GM12878 (cell line): Measurements from ENCODE around the gene WDSUB1. TPM values are rescaled to one million over a fixed set of nuclear protein-coding genes. Genes with fewer than 3 reads are reported as not detected.

Experiments
- BMI1 ChIP-seq: fragments of 450-650 bp; IDR thresholded peaks from 2 replicates; pipeline ENCODE4 v1.6.1; 2016; ENCODE audit warnings: mild to moderate bottlenecking, moderate library complexity, borderline replicate concordance
- CREM ChIP-seq: IDR thresholded peaks from 2 replicates; pipeline ENCODE4 v1.6.1; 2014; ENCODE audit warnings: antibody characterized with exemption, low read depth
- EED ChIP-seq: sonication (generic); IDR thresholded peaks from 2 replicates; pipeline ENCODE4 v1.6.1; 2016; ENCODE audit warnings: antibody characterized with exemption, low read depth
- EP300 ChIP-seq, 2 experiments: fragments of 150-350 bp in 1 of 2; IDR thresholded peaks; 2 replicates each; pipeline ENCODE4 v1.6.1; 2011 to 2012; ENCODE audit warnings: low read depth in 2 of 2, low read length in 2 of 2, borderline replicate concordance in 1 of 2, improper control_type of control experiment in 1 of 2, inconsistent platforms in 1 of 2; ENCODE audit not compliant: control insufficient read depth in 1 of 2
- FOS ChIP-seq: IDR thresholded peaks from 3 replicates; pipeline ENCODE4 v1.6.1; 2011; ENCODE audit warnings: borderline replicate concordance; ENCODE audit not compliant: insufficient read length; ENCODE audit errors: extremely low read depth
- FOXK2 ChIP-seq: fragments of 450-650 bp; IDR thresholded peaks from 2 replicates; pipeline ENCODE4 v1.6.1; 2017; ENCODE audit warnings: mild to moderate bottlenecking, moderate library complexity
- IKZF1 ChIP-seq: fragments of 450-650 bp; conservative IDR thresholded peaks from 2 replicates; pipeline ENCODE4 v1.6.1; 2017; ENCODE audit warnings: antibody characterized with exemption, mild to moderate bottlenecking
- IKZF2 ChIP-seq, 2 experiments: fragments of 450-650 bp; IDR thresholded peaks; 2 replicates each; pipeline ENCODE4 v1.6.1; 2017; ENCODE audit warnings: mild to moderate bottlenecking in 2 of 2, moderate library complexity in 2 of 2
- JUND ChIP-seq: IDR thresholded peaks from 2 replicates; pipeline ENCODE4 v1.6.1; 2012; ENCODE audit warnings: low read depth, mild to moderate bottlenecking, low read length, improper control_type of control experiment, moderate library complexity
- MTA3 ChIP-seq: IDR thresholded peaks from 2 replicates; pipeline ENCODE4 v1.6.1; 2012; ENCODE audit warnings: low read length, inconsistent platforms, borderline replicate concordance
- MYB ChIP-seq: fragments of 150-350 bp; IDR thresholded peaks from 2 replicates; pipeline ENCODE4 v1.6.1; 2014; ENCODE audit warnings: mild to moderate bottlenecking, low read depth, low read length, borderline replicate concordance
- NFYA ChIP-seq: IDR thresholded peaks from 2 replicates; pipeline ENCODE4 v1.6.1; 2011; ENCODE audit warnings: low read depth, mild to moderate bottlenecking, low read length, improper control_type of control experiment, borderline replicate concordance
- NR2F1 ChIP-seq: fragments of 450-650 bp; conservative IDR thresholded peaks from 2 replicates; pipeline ENCODE4 v1.6.1; 2017; ENCODE audit warnings: mild to moderate bottlenecking
- PAX5 ChIP-seq: IDR thresholded peaks from 2 replicates; pipeline ENCODE4 v1.6.1; 2011; ENCODE audit warnings: low read depth, low read length, borderline replicate concordance
- POLR2AphosphoS2 ChIP-seq: IDR thresholded peaks from 2 replicates; pipeline ENCODE4 v1.6.1; 2011; ENCODE audit warnings: low read depth, mild to moderate bottlenecking, low read length, improper control_type of control experiment, moderate library complexity
- RELA ChIP-seq: fragments of 450-650 bp; IDR thresholded peaks from 2 replicates; pipeline ENCODE4 v1.8.0; 2014; ENCODE audit warnings: borderline replicate concordance; ENCODE audit not compliant: partially characterized antibody
- SMARCA5 ChIP-seq: fragments of 450-650 bp; IDR thresholded peaks from 2 replicates; pipeline ENCODE4 v1.6.1; 2017; ENCODE audit warnings: mild to moderate bottlenecking
- SREBF2 ChIP-seq: IDR thresholded peaks from 2 replicates; pipeline ENCODE4 v1.6.1; 2012; ENCODE audit warnings: mild to moderate bottlenecking, low read length
- TAF1 ChIP-seq: IDR thresholded peaks from 2 replicates; pipeline ENCODE4 v1.6.1; 2011; ENCODE audit warnings: mild to moderate bottlenecking, low read depth, low read length, borderline replicate concordance
- WRNIP1 ChIP-seq: IDR thresholded peaks from 2 replicates; pipeline ENCODE4 v1.6.1; 2011; ENCODE audit warnings: low read depth, low read length, improper control_type of control experiment, borderline replicate concordance
- ZNF24 ChIP-seq: fragments of 450-650 bp; IDR thresholded peaks from 2 replicates; pipeline ENCODE4 v1.6.1; 2017; ENCODE audit warnings: antibody characterized with exemption, mild to moderate bottlenecking
- polyA plus RNA-seq, 11 experiments: library from polyadenylated mRNA; depleted of rRNA in 4 of 11; unstranded in 6 of 11; stranded (reverse) in 5 of 11; fragments of >200 nt; fragmentation: Nextera tagmentation in 4 of 11; fragmentation: Illumina TruSeq in 1 of 11; extraction: Ambion mirVana in 4 of 11; extraction: Trizol in 1 of 11; gene quantifications; 1 replicate in 1 of 11; 2 replicates in 10 of 11; pipeline versions ENCODE4 v1.2.1 to v1.2.3, GENCODE V29; 2011 to 2016; ENCODE audit warnings: inconsistent platforms in 2 of 11, missing spikeins in 2 of 11, low read depth in 1 of 11
- total RNA-seq, 4 experiments: library from RNA; depleted of rRNA in 3 of 4; stranded (reverse); fragments of >200 nt in 3 of 4; fragmentation: Illumina TruSeq in 1 of 4; extraction: Trizol in 1 of 4; gene quantifications; 2 replicates each; pipeline versions ENCODE4 v1.2.1 to v1.2.3, GENCODE V29; 2013 to 2021
- TF ChIP-seq, protein P1 (sequence below): fragments of 450-650 bp; IDR thresholded peaks from 2 replicates; pipeline ENCODE4 v1.6.1; 2017; ENCODE audit warnings: mild to moderate bottlenecking, low read depth, inconsistent platforms; ENCODE audit not compliant: poor library complexity, severe bottlenecking
- TF ChIP-seq, protein P2 (sequence below): fragments of 450-650 bp; IDR thresholded peaks from 2 replicates; pipeline ENCODE4 v1.6.1; 2017; ENCODE audit warnings: mild to moderate bottlenecking, moderate library complexity
- TF ChIP-seq, protein P3 (sequence below): IDR thresholded peaks from 2 replicates; pipeline ENCODE4 v1.6.1; 2011; ENCODE audit warnings: mild to moderate bottlenecking, low read depth, low read length, moderate library complexity; ENCODE audit not compliant: insufficient replicate concordance

WDSUB1 gene
- total and polyA plus RNA-seq, 10 of the 15 experiments (the other 5 are each of a cell fraction or from before 2014, with no cell fraction given) = 4.4 to 12.7 (median 7.6) TPM

DNA sequence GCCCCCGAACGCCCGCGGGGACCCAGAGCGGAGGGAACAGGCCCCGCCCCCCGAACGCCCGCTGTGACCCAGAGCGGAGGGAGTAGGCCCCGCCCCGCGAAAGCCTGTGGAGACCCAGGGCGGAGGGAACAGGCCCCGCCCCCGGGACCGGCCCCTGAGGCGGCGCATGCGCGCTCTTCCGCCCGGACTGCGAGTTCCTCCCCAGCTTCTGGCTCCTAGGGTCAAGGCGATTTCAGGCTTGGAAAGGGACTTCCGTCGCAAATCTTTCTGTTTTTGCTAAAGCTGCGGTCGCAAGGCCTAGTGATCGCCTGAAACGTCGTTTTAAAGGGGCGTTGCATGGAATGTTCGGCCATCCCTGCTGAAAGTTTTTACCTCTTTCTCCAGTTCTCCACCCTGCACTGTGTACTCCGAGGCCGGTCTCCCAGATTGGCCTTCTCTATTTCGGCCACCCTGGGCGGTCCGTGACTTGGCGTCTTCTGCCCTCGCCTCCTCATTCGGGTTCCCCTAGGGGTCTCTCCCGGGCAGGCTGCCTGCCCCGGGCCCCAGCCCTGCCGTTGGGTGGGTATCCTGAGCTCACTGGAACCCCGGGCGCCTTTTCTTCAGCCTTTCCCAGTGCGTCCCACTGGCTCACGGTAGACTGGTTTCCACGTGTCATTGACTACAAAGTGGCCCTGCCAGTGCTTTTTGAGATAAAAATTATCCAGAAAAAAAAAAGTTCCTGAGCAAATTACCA, 372 bp upstream of the WDSUB1 start (continued):
- TF ChIP-seq, protein P1, sequence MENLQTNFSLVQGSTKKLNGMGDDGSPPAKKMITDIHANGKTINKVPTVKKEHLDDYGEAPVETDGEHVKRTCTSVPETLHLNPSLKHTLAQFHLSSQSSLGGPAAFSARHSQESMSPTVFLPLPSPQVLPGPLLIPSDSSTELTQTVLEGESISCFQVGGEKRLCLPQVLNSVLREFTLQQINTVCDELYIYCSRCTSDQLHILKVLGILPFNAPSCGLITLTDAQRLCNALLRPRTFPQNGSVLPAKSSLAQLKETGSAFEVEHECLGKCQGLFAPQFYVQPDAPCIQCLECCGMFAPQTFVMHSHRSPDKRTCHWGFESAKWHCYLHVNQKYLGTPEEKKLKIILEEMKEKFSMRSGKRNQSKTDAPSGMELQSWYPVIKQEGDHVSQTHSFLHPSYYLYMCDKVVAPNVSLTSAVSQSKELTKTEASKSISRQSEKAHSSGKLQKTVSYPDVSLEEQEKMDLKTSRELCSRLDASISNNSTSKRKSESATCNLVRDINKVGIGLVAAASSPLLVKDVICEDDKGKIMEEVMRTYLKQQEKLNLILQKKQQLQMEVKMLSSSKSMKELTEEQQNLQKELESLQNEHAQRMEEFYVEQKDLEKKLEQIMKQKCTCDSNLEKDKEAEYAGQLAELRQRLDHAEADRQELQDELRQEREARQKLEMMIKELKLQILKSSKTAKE = no peak
- TF ChIP-seq RELA (no peak), ZNF24 (no peak), JUND (no peak), TAF1 (peak; percentile 46; the same call in 1 of the 2 replicates), MYB (no peak), BMI1 (no peak), IKZF2 (IDR thresholded peaks at IDR 0.05) (peak in 1 of 2 experiments; percentile 30; a peak in 2 of 4 replicates), FOXK2 (no peak), EED (no peak), EP300 (IDR thresholded peaks at IDR 0.05; ENCODE audit: borderline replicate concordance in 1 of 2, control insufficient read depth in 1 of 2, low read depth in 2 of 2, low read length in 2 of 2) (no peak), SREBF2 (no peak), PAX5 (no peak), CREM (peak; percentile 8; the same call in 1 of the 2 replicates), NR2F1 (no peak; the same call in 1 of the 2 replicates), SMARCA5 (no peak), NFYA (no peak), IKZF1 (peak; percentile 38; the same call in 1 of the 2 replicates), MTA3 (no peak), POLR2AphosphoS2 (0 out of 2 replicates have a peak, but pooled peaks have one; percentile 55), FOS (no peak), WRNIP1 (no peak)
- TF ChIP-seq, protein P2, sequence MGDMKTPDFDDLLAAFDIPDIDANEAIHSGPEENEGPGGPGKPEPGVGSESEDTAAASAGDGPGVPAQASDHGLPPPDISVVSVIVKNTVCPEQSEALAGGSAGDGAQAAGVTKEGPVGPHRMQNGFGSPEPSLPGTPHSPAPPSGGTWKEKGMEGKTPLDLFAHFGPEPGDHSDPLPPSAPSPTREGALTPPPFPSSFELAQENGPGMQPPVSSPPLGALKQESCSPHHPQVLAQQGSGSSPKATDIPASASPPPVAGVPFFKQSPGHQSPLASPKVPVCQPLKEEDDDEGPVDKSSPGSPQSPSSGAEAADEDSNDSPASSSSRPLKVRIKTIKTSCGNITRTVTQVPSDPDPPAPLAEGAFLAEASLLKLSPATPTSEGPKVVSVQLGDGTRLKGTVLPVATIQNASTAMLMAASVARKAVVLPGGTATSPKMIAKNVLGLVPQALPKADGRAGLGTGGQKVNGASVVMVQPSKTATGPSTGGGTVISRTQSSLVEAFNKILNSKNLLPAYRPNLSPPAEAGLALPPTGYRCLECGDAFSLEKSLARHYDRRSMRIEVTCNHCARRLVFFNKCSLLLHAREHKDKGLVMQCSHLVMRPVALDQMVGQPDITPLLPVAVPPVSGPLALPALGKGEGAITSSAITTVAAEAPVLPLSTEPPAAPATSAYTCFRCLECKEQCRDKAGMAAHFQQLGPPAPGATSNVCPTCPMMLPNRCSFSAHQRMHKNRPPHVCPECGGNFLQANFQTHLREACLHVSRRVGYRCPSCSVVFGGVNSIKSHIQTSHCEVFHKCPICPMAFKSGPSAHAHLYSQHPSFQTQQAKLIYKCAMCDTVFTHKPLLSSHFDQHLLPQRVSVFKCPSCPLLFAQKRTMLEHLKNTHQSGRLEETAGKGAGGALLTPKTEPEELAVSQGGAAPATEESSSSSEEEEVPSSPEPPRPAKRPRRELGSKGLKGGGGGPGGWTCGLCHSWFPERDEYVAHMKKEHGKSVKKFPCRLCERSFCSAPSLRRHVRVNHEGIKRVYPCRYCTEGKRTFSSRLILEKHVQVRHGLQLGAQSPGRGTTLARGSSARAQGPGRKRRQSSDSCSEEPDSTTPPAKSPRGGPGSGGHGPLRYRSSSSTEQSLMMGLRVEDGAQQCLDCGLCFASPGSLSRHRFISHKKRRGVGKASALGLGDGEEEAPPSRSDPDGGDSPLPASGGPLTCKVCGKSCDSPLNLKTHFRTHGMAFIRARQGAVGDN = no peak
- TF ChIP-seq, protein P3, sequence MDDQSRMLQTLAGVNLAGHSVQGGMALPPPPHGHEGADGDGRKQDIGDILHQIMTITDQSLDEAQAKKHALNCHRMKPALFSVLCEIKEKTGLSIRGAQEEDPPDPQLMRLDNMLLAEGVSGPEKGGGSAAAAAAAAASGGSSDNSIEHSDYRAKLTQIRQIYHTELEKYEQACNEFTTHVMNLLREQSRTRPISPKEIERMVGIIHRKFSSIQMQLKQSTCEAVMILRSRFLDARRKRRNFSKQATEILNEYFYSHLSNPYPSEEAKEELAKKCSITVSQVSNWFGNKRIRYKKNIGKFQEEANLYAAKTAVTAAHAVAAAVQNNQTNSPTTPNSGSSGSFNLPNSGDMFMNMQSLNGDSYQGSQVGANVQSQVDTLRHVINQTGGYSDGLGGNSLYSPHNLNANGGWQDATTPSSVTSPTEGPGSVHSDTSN = no peak
